ENCODE results near the gene RASA3. TPM values are rescaled to one million over a fixed set of nuclear protein-coding genes. Genes with fewer than 3 reads are reported as not detected.
"Not testable (repeated sequence)": the region's sequence is repeated elsewhere in the genome, so short reads cannot be mapped to it uniquely, and the experiment has no call there.

Gene RASA3
- total RNA-seq, 1 donor from 2014 or later = 41.1 TPM

GRCh38 chr13:114161644-114162532 lies 29.5 kb upstream of the RASA3 start:
- Mint-ChIP-seq H3K9me3 (ENCODE audit: unreplicated experiment) (peaks cover 5% of the 10 kb centered on the region), H3K4me1 (ENCODE audit: low read depth, unreplicated experiment) (no peaks in the 10 kb centered on the region), H3K27me3 (ENCODE audit: low read depth, unreplicated experiment) (peaks cover 43% of the 10 kb centered on the region), H3K27ac (ENCODE audit: unreplicated experiment) (no peak overlapping the region), H3K36me3 (ENCODE audit: low read depth, unreplicated experiment) (peaks cover 5% of the 10 kb centered on the region), H3K4me3 (ENCODE audit: unreplicated experiment) (no peak overlapping the region)
- DNase-seq (ENCODE audit: low read depth) (peak; percentile 25), FAIRE-seq (no peak)
- Histone ChIP-seq H4K20me1 (ENCODE audit: insufficient read depth, low read length) (no peaks in the 10 kb centered on the region), H3K79me2 (ENCODE audit: insufficient read depth, low read length) (no peaks in the 10 kb centered on the region), H2AFZ (ENCODE audit: low read depth, low read length) (no peak overlapping the region), H3K27me3 (ENCODE audit: insufficient read depth, low read length) (peaks cover 5% of the 10 kb centered on the region), H3K4me2 (ENCODE audit: low read length) (peak overlapping the region; percentile 5), H3K9ac (ENCODE audit: low read length) (no peak overlapping the region), H3K9me3 (ENCODE audit: insufficient read depth, low read depth, low read length) (no peaks in the 10 kb centered on the region), H3K4me1 (ENCODE audit: insufficient read depth, low read length) (peaks cover 4% of the 10 kb centered on the region), H3K4me3 (ENCODE audit: insufficient read depth, low read depth, low read length) (no peak overlapping the region), H3K36me3 (ENCODE audit: insufficient read depth, low read length) (no peaks in the 10 kb centered on the region), H3K27ac (ENCODE audit: low read depth, low read length) (no peak overlapping the region)
- TF ChIP-seq, protein P1, sequence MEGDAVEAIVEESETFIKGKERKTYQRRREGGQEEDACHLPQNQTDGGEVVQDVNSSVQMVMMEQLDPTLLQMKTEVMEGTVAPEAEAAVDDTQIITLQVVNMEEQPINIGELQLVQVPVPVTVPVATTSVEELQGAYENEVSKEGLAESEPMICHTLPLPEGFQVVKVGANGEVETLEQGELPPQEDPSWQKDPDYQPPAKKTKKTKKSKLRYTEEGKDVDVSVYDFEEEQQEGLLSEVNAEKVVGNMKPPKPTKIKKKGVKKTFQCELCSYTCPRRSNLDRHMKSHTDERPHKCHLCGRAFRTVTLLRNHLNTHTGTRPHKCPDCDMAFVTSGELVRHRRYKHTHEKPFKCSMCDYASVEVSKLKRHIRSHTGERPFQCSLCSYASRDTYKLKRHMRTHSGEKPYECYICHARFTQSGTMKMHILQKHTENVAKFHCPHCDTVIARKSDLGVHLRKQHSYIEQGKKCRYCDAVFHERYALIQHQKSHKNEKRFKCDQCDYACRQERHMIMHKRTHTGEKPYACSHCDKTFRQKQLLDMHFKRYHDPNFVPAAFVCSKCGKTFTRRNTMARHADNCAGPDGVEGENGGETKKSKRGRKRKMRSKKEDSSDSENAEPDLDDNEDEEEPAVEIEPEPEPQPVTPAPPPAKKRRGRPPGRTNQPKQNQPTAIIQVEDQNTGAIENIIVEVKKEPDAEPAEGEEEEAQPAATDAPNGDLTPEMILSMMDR (IDR thresholded peaks at IDR 0.05; ENCODE audit: insufficient read depth, low read depth, low read length) = no peak
- TF ChIP-seq EZH2 (IDR thresholded peaks at IDR 0.05; ENCODE audit: insufficient read depth, low read length) = no peak

GRCh38 chr13:114161028-114161556 lies 28.7 kb upstream of the RASA3 start:
- Histone ChIP-seq H3K79me2 (ENCODE audit: insufficient read depth, low read length) (no peaks in the 10 kb centered on the region), H3K36me3 (ENCODE audit: insufficient read depth, low read length) (no peaks in the 10 kb centered on the region), H3K9me3 (ENCODE audit: insufficient read depth, low read depth, low read length) (no peaks in the 10 kb centered on the region), H3K27ac (ENCODE audit: low read depth, low read length) (no peak overlapping the region), H3K9ac (ENCODE audit: low read length) (no peak overlapping the region), H3K4me1 (ENCODE audit: insufficient read depth, low read length) (no peaks in the 10 kb centered on the region), H3K4me3 (ENCODE audit: insufficient read depth, low read depth, low read length) (no peak overlapping the region), H2AFZ (ENCODE audit: low read depth, low read length) (no peak overlapping the region), H3K27me3 (ENCODE audit: insufficient read depth, low read length) (peaks cover 4% of the 10 kb centered on the region), H4K20me1 (ENCODE audit: insufficient read depth, low read length) (no peaks in the 10 kb centered on the region), H3K4me2 (ENCODE audit: low read length) (no peak overlapping the region)
- TF ChIP-seq, protein P1 (IDR thresholded peaks at IDR 0.05; ENCODE audit: insufficient read depth, low read depth, low read length) = no peak
- TF ChIP-seq EZH2 (IDR thresholded peaks at IDR 0.05; ENCODE audit: insufficient read depth, low read length) = no peak
- Mint-ChIP-seq H3K4me3 (ENCODE audit: unreplicated experiment) (no peak overlapping the region), H3K4me1 (ENCODE audit: low read depth, unreplicated experiment) (peaks cover 5% of the 10 kb centered on the region), H3K9me3 (ENCODE audit: unreplicated experiment) (peaks cover 5% of the 10 kb centered on the region), H3K27me3 (ENCODE audit: low read depth, unreplicated experiment) (peaks cover 45% of the 10 kb centered on the region), H3K36me3 (ENCODE audit: low read depth, unreplicated experiment) (peaks cover 5% of the 10 kb centered on the region), H3K27ac (ENCODE audit: unreplicated experiment) (no peak overlapping the region)
- DNase-seq (ENCODE audit: low read depth) = peak; percentile 16
- no peak for FAIRE-seq

- not testable (repeated sequence) for H3K4me3 ChIP-seq (ENCODE audit: insufficient read depth, low read depth, low read length); H3K4me1 ChIP-seq (ENCODE audit: insufficient read depth, low read length); H3K27ac ChIP-seq (ENCODE audit: low read depth, low read length); H3K9ac ChIP-seq (ENCODE audit: low read length); H3K79me2 ChIP-seq (ENCODE audit: insufficient read depth, low read length); H3K36me3 ChIP-seq (ENCODE audit: insufficient read depth, low read length); H4K20me1 ChIP-seq (ENCODE audit: insufficient read depth, low read length); H3K9me3 Mint-ChIP-seq (ENCODE audit: unreplicated experiment); H3K27me3 ChIP-seq (ENCODE audit: insufficient read depth, low read length); H3K4me1 Mint-ChIP-seq (ENCODE audit: low read depth, unreplicated experiment); H3K4me2 ChIP-seq (ENCODE audit: low read length); FAIRE-seq; DNase-seq (ENCODE audit: low read depth); H3K36me3 Mint-ChIP-seq (ENCODE audit: low read depth, unreplicated experiment); H3K4me3 Mint-ChIP-seq (ENCODE audit: unreplicated experiment); H3K27ac Mint-ChIP-seq (ENCODE audit: unreplicated experiment); H2AFZ ChIP-seq (ENCODE audit: low read depth, low read length); H3K9me3 ChIP-seq (ENCODE audit: insufficient read depth, low read depth, low read length)
- peaks cover 31% of the 10 kb centered on the region for H3K27me3 Mint-ChIP-seq (ENCODE audit: low read depth, unreplicated experiment)
Observed at GRCh38 chr13:114158869-114159666, 26.6 kb upstream of the RASA3 start.

Measured in astrocyte (in vitro differentiated cells and primary cell).